HEK293 (cell line): ENCODE results near the gene MS4A7.

Experiments used
- CTCF ChIA-PET: fragments of 350-600 bp; formaldehyde crosslinking; extraction: SDS; loops from one replicate; lab custom pipeline; 2021; ENCODE audit warnings: antibody characterized with exemption; lab: Yijun Ruan, JAX
- POLR2A ChIA-PET: fragments of 300-600 bp; formaldehyde crosslinking; extraction: SDS; loops from one replicate; lab custom pipeline; 2020; ENCODE audit warnings: antibody characterized with exemption, inconsistent platforms; lab: Yijun Ruan, JAX
- H3K27ac ChIP-seq: fragments of 200-500 bp; sonication (Bioruptor generic); 2 replicates; pipeline ENCODE4 v1.5.1; 2014; ENCODE audit warnings: low read depth, low read length, control low read depth, inconsistent platforms; ENCODE audit errors: extremely low read depth
- H3K36me3 ChIP-seq, 2 experiments: fragments of 200-500 bp in 1 of 2; sonication (Bioruptor generic) in 1 of 2; 1 replicate in 1 of 2; 2 replicates in 1 of 2; pipeline ENCODE4 v1.5.1; 2014 to 2017; ENCODE audit warnings: inconsistent platforms in 2 of 2, low read length in 2 of 2; ENCODE audit not compliant: control insufficient read depth in 2 of 2, insufficient read depth in 1 of 2
- H3K4me1 ChIP-seq: fragments of 200-500 bp; sonication (Bioruptor generic); 2 replicates; pipeline ENCODE4 v1.5.1; 2014; ENCODE audit warnings: mild to moderate bottlenecking, low read length, inconsistent platforms; ENCODE audit not compliant: control insufficient read depth, insufficient read depth
- H3K4me3 ChIP-seq: 2 replicates; pipeline ENCODE4 v1.5.1; 2011; ENCODE audit warnings: low read depth, mild to moderate bottlenecking, control low read depth, low read length, moderate library complexity
- H3K9me3 ChIP-seq: fragments of 200-500 bp; sonication (Bioruptor generic); 2 replicates; pipeline ENCODE4 v1.5.1; 2014; ENCODE audit warnings: low read depth, low read length, inconsistent platforms; ENCODE audit not compliant: control insufficient read depth, insufficient read depth
- BCL6B ChIP-seq: fragments of 450-650 bp; formaldehyde crosslinking; IDR thresholded peaks from 2 replicates; pipeline ENCODE4 v1.5.1; 2017; ENCODE audit warnings: missing biosample characterization, missing genetic modification characterization
- EGR2 ChIP-seq: fragments of 450-650 bp; formaldehyde crosslinking; IDR thresholded peaks from 2 replicates; pipeline ENCODE4 v1.5.1; 2016; ENCODE audit warnings: low read depth, missing biosample characterization, missing genetic modification characterization
- HOXD13 ChIP-seq: sonication (generic); formaldehyde crosslinking; IDR thresholded peaks from 2 replicates; pipeline ENCODE4 v1.8.0; 2022; ENCODE audit warnings: missing genetic modification reagents, borderline replicate concordance
- KLF8 ChIP-seq: fragments of 450-650 bp; formaldehyde crosslinking; IDR thresholded peaks from 2 replicates; pipeline ENCODE4 v1.5.1; 2016; ENCODE audit warnings: missing biosample characterization, missing genetic modification characterization
- MYNN ChIP-seq: fragments of 450-650 bp; formaldehyde crosslinking; IDR thresholded peaks from 2 replicates; pipeline ENCODE4 v1.5.1; 2016; ENCODE audit warnings: missing biosample characterization, missing genetic modification characterization, borderline replicate concordance
- TCF7L2 ChIP-seq: IDR thresholded peaks from 2 replicates; pipeline ENCODE4 v1.6.1; 2011; ENCODE audit warnings: low read depth, mild to moderate bottlenecking, inconsistent platforms, low read length, moderate library complexity, borderline replicate concordance
- ZBTB49 ChIP-seq: fragments of 450-650 bp; formaldehyde crosslinking; IDR thresholded peaks from 2 replicates; pipeline ENCODE4 v1.5.1; 2016; ENCODE audit warnings: missing biosample characterization, missing genetic modification characterization, low read depth
- ZNF112 ChIP-seq: fragments of 450-650 bp; formaldehyde crosslinking; IDR thresholded peaks from 2 replicates; pipeline ENCODE4 v1.5.0; 2017; ENCODE audit warnings: missing biosample characterization, missing genetic modification characterization
- ZNF121 ChIP-seq: fragments of 450-650 bp; formaldehyde crosslinking; IDR thresholded peaks from 2 replicates; pipeline ENCODE4 v1.5.1; 2016; ENCODE audit warnings: missing biosample characterization, missing genetic modification characterization
- ZNF202 ChIP-seq: fragments of 450-650 bp; formaldehyde crosslinking; IDR thresholded peaks from 2 replicates; pipeline ENCODE4 v1.5.1; 2016; ENCODE audit warnings: missing biosample characterization, missing genetic modification characterization, borderline replicate concordance
- ZNF248 ChIP-seq: fragments of 450-650 bp; formaldehyde crosslinking; IDR thresholded peaks from 2 replicates; pipeline ENCODE4 v1.5.1; 2017; ENCODE audit warnings: missing biosample characterization, missing genetic modification characterization
- ZNF398 ChIP-seq: fragments of 450-650 bp; formaldehyde crosslinking; IDR thresholded peaks from 2 replicates; pipeline ENCODE4 v1.5.1; 2017; ENCODE audit warnings: missing biosample characterization, missing genetic modification characterization
- ZNF48 ChIP-seq: fragments of 450-650 bp; formaldehyde crosslinking; IDR thresholded peaks from 2 replicates; pipeline ENCODE4 v1.5.1; 2016; ENCODE audit warnings: missing biosample characterization, missing genetic modification characterization
- ZNF518A ChIP-seq: fragments of 450-650 bp; formaldehyde crosslinking; conservative IDR thresholded peaks from 2 replicates; pipeline ENCODE4 v1.5.1; 2016; ENCODE audit warnings: low read depth, missing biosample characterization, missing genetic modification characterization
- ZNF558 ChIP-seq: fragments of 450-650 bp; formaldehyde crosslinking; IDR thresholded peaks from 2 replicates; pipeline ENCODE4 v1.5.1; 2016; ENCODE audit warnings: missing biosample characterization, missing genetic modification characterization
- ZNF639 ChIP-seq: fragments of 450-650 bp; formaldehyde crosslinking; IDR thresholded peaks from 2 replicates; pipeline ENCODE4 v1.5.1; 2016; ENCODE audit warnings: missing biosample characterization, missing genetic modification characterization
- ZNF843 ChIP-seq: fragments of 450-650 bp; formaldehyde crosslinking; IDR thresholded peaks from 2 replicates; pipeline ENCODE4 v1.5.1; 2016; ENCODE audit warnings: missing biosample characterization, missing genetic modification characterization

MS4A7 gene

GRCh38 chr11:60348116-60348515 is 30.2 kb upstream of the MS4A7 start:
- Histone ChIP-seq H3K27ac (no peak overlapping the region), H3K36me3 (no peaks in the 10 kb centered on the region), H3K4me1 (no peaks in the 10 kb centered on the region), H3K4me3 (no peak overlapping the region), H3K9me3 (no peaks in the 10 kb centered on the region)
- CTCF ChIA-PET, result no interaction called here
- POLR2A ChIA-PET, result no interaction called here
- no peak for TF ChIP-seq ZNF48 (tag by site-specific recombination)
- no peak for TF ChIP-seq HOXD13
- TF ChIP-seq ZNF398 (tag by site-specific recombination), result no peak
- TF ChIP-seq ZNF121 (tag by site-specific recombination), result no peak
- no peak for TF ChIP-seq ZNF248 (tag by site-specific recombination)
- no peak for TF ChIP-seq ZNF639 (tag by site-specific recombination)
- TF ChIP-seq ZNF558 (tag by site-specific recombination), result no peak
- TF ChIP-seq MYNN (tag by site-specific recombination), result no peak
- TF ChIP-seq ZNF843 (tag by site-specific recombination), result no peak
- TF ChIP-seq EGR2 (tag by site-specific recombination), result no peak
- TF ChIP-seq TCF7L2, result no peak
- no peak for TF ChIP-seq ZNF518A (tag by site-specific recombination)
- TF ChIP-seq ZNF202 (tag by site-specific recombination), result no peak
- no peak for TF ChIP-seq ZNF112 (tag by site-specific recombination)
- no peak for TF ChIP-seq BCL6B (tag by site-specific recombination)
- no peak for TF ChIP-seq ZBTB49
- no peak for TF ChIP-seq KLF8 (tag by site-specific recombination)
